Suprapubic skin (tissue), 4 donors: ENCODE measurements around the gene CARMIL3.

Experiments
- CTCF ChIP-seq, 2 donors: fragments of 200-600 bp in 1 of 2; fragments of 450-650 bp in 1 of 2; sonication (generic) in 1 of 2; IDR thresholded peaks; one replicate each; pipeline ENCODE4 v1.5.1; 2016 to 2019; ENCODE audit warnings: antibody characterized with exemption in 2 of 2, mild to moderate bottlenecking in 1 of 2, moderate library complexity in 1 of 2
- EP300 ChIP-seq: sonication (generic); formaldehyde crosslinking; IDR thresholded peaks from one replicate; pipeline ENCODE4 v1.6.1; 2017; ENCODE audit warnings: antibody characterized with exemption
- POLR2AphosphoS5 ChIP-seq, 3 donors: sonication (generic); formaldehyde crosslinking; IDR thresholded peaks; one replicate each; pipeline ENCODE4 v1.6.1; 2017; ENCODE audit warnings: antibody characterized with exemption in 3 of 3

GRCh38 chr14:24060443-24060842, 8.6 kb downstream of the CARMIL3 start:
- TF ChIP-seq CTCF (IDR thresholded peaks at IDR 0.05) (no peak), POLR2AphosphoS5 (IDR thresholded peaks at IDR 0.05) (no peak), EP300 (no peak)
